ENCODE results near the gene IAH1. TPM values are rescaled to one million over a fixed set of nuclear protein-coding genes. Genes with fewer than 3 reads are reported as not detected.

IAH1 gene
- polyA plus RNA-seq, 1 donor (not counting 4 experiments of a cell fraction or from before 2014, with no cell fraction given) = 65.0 TPM

DNA sequence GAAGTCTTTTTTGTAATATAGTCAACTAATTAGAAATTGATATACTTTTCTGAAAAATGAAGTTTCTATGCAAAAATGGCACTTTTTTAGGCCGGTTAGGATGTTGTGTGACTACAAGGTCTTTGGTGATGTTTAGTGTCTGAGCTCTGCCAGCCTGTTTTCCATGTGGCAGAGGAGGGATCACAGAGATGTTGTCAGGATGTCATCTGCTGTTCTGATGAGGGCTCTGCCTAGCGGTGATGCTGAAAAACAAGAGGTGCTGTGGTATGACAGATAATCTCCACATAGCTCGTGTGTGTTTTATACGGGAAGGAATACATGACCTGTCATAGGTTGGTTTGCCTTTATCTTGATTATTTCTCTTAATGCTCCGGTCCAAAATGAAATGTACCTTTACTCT, 12.0 kb upstream of the IAH1 start:
- Histone ChIP-seq H3K4me3 (ENCODE audit: control insufficient read depth in 2 of 3, extremely low read depth in 1 of 3, insufficient read depth in 2 of 3, low read depth in 1 of 3, low read length in 3 of 3) (no peak overlapping the region), H3K9ac (ENCODE audit: control insufficient read depth, extremely low read depth, insufficient read depth, low read length) (no peak overlapping the region), H3K9me3 (ENCODE audit: control insufficient read depth, low read depth, low read length) (no peaks in the 10 kb centered on the region), H2AFZ (ENCODE audit: control insufficient read depth, low read length) (no peak overlapping the region), H3K36me3 (ENCODE audit: control insufficient read depth in 2 of 2, extremely low read depth in 1 of 2, insufficient read depth in 2 of 2, low read length in 2 of 2) (peaks cover 6 to 8% of the 10 kb centered on the region in 2 experiments), H4K20me1 (ENCODE audit: control insufficient read depth, extremely low read depth, insufficient read depth, low read length) (no peaks in the 10 kb centered on the region), H3K4me1 (ENCODE audit: control insufficient read depth, extremely low read depth, insufficient read depth, low read length) (no peaks in the 10 kb centered on the region), H3K27me3 (ENCODE audit: control insufficient read depth, extremely low read depth, insufficient read depth, low read length) (no peaks in the 10 kb centered on the region), H3K79me2 (ENCODE audit: control insufficient read depth, insufficient read depth, low read length) (no peaks in the 10 kb centered on the region), H3K9me1 (ENCODE audit: control insufficient read depth, extremely low read depth, insufficient read depth, low read length) (no peaks in the 10 kb centered on the region), H3K4me2 (ENCODE audit: control insufficient read depth, extremely low read depth, insufficient read depth, low read depth, low read length) (no peak overlapping the region), H3K27ac (ENCODE audit: control insufficient read depth, insufficient read depth, low read length) (no peak overlapping the region)
- FAIRE-seq (no peak), DNase-seq (ENCODE audit: low read depth, low spot score) (no peak)
- TF ChIP-seq, protein P1, sequence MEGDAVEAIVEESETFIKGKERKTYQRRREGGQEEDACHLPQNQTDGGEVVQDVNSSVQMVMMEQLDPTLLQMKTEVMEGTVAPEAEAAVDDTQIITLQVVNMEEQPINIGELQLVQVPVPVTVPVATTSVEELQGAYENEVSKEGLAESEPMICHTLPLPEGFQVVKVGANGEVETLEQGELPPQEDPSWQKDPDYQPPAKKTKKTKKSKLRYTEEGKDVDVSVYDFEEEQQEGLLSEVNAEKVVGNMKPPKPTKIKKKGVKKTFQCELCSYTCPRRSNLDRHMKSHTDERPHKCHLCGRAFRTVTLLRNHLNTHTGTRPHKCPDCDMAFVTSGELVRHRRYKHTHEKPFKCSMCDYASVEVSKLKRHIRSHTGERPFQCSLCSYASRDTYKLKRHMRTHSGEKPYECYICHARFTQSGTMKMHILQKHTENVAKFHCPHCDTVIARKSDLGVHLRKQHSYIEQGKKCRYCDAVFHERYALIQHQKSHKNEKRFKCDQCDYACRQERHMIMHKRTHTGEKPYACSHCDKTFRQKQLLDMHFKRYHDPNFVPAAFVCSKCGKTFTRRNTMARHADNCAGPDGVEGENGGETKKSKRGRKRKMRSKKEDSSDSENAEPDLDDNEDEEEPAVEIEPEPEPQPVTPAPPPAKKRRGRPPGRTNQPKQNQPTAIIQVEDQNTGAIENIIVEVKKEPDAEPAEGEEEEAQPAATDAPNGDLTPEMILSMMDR (optimal IDR thresholded peaks at IDR 0.05 in 1 of 3, IDR thresholded peaks at IDR 0.05 in 1 of 3, conservative IDR thresholded peaks at IDR 0.05 in 1 of 3; ENCODE audit: extremely low read depth in 1 of 3, insufficient read depth in 2 of 3, low read length in 3 of 3) = no peak
- no peak for TF ChIP-seq EZH2 (IDR thresholded peaks at IDR 0.05; ENCODE audit: low read length)
- dilution Hi-C loops (cut with MboI; ENCODE audit: extremely low pct_ligation_motif_present, low sequenced_read_pairs) = no loop called here

DNA sequence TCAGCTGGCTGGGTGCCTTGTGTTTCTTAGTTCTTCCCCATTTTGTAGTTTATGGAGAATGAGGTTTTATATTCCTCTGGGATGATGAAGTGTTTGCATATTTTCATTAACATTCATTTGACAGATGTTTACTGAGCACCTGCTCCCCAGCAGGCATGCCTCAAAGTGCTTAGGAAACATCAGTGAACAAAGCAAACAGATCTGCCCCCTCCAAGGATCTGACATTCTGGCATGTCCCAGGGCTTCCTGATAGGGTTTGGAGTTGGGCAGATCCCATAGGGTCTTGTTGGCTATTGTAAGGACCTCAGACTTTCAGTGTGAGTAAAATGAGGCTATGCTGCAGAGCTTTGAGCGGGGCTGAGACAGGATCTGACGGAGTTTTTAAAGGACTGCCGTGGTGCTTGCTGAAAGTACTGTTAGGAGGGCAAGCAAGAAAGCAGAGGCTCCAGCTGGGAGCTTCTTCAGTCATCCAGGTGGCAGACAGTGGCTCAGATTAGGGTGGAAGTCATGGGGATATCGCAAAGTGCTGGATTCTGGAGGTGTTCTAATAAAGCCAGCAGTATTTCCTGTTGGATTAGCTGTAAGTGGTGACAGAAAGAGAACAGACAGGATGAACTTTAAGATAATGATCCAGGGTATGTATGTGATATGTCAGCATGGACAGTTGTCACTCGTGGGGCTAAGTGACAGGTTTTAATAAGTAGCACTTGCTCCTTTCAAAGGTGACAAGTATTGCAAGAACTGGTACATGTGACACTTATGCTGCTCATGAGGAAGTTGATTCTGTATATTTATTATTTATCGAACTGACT, 11.3 kb upstream of the IAH1 start:
- Histone ChIP-seq H3K9me3 (ENCODE audit: control insufficient read depth, low read depth, low read length) (no peaks in the 10 kb centered on the region), H3K9me1 (ENCODE audit: control insufficient read depth, extremely low read depth, insufficient read depth, low read length) (no peaks in the 10 kb centered on the region), H4K20me1 (ENCODE audit: control insufficient read depth, extremely low read depth, insufficient read depth, low read length) (no peaks in the 10 kb centered on the region), H3K9ac (ENCODE audit: control insufficient read depth, extremely low read depth, insufficient read depth, low read length) (no peak overlapping the region), H3K4me3 (ENCODE audit: control insufficient read depth in 2 of 3, extremely low read depth in 1 of 3, insufficient read depth in 2 of 3, low read depth in 1 of 3, low read length in 3 of 3) (no peak overlapping the region), H3K36me3 (ENCODE audit: control insufficient read depth in 2 of 2, extremely low read depth in 1 of 2, insufficient read depth in 2 of 2, low read length in 2 of 2) (peaks cover 8 to 9% of the 10 kb centered on the region in 2 experiments), H3K79me2 (ENCODE audit: control insufficient read depth, insufficient read depth, low read length) (no peaks in the 10 kb centered on the region), H3K4me2 (ENCODE audit: control insufficient read depth, extremely low read depth, insufficient read depth, low read depth, low read length) (no peak overlapping the region), H3K4me1 (ENCODE audit: control insufficient read depth, extremely low read depth, insufficient read depth, low read length) (no peaks in the 10 kb centered on the region), H2AFZ (ENCODE audit: control insufficient read depth, low read length) (no peak overlapping the region), H3K27ac (ENCODE audit: control insufficient read depth, insufficient read depth, low read length) (no peak overlapping the region), H3K27me3 (ENCODE audit: control insufficient read depth, extremely low read depth, insufficient read depth, low read length) (no peaks in the 10 kb centered on the region)
- DNase-seq (ENCODE audit: low read depth, low spot score) = no peak
- dilution Hi-C loops (cut with MboI; ENCODE audit: extremely low pct_ligation_motif_present, low sequenced_read_pairs) = no loop called here
- TF ChIP-seq EZH2 (IDR thresholded peaks at IDR 0.05; ENCODE audit: low read length) = no peak
- TF ChIP-seq, protein P1 (optimal IDR thresholded peaks at IDR 0.05 in 1 of 3, IDR thresholded peaks at IDR 0.05 in 1 of 3, conservative IDR thresholded peaks at IDR 0.05 in 1 of 3; ENCODE audit: extremely low read depth in 1 of 3, insufficient read depth in 2 of 3, low read length in 3 of 3) = no peak
- FAIRE-seq = no peak
